EL (cell line): ENCODE results near the gene MOB4.
A peak's percentile ranks its signal among the peaks of the same experiment; 100 is the strongest.
"Not testable (repeated sequence)": the region's sequence is repeated elsewhere in the genome, so short reads cannot be mapped to it uniquely, and the experiment has no call there.

ENCODE experiments used
- DNase-seq: peaks from one replicate; pipeline ENCODE4 v3.0.0-alpha.2; 2016

The MOB4 gene

DNA sequence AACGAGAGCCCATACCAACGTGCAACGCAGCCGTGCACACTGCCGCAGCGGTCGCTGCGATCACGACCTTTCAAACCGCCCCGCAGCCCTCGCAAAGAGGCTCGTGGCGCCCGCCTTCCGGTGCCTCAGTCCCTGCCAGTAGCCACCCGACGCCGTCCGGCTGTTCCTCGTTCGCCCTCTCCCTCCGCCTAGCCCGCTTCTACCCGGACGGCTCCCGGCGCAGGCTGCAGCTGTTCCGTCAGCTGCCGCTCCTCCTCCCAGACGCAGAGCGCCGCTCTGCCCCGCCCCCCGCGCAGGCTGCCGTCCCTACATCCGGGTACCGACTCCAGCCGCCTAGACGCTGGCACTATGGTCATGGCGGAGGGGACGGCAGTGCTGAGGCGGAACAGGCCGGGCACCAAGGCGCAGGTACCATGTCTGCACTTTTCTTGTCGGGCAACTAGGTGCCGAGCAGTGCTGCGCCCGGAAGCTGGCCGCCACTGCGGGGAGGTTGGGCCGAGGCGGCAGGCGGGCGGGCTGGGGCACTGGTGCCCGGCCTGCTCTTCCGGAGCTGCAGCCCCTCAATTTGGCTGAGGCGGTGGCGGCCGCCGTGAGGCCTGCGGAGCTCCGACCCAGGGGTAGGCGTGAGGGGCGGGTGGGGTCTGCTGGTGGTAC lies at the start of gene MOB4:
MOB4 (plus strand) TSS at position 328 of the 654 bp plus-strand sequence; CDS start at position 349, 21 bp downstream.
- peak; percentile 94 for DNase-seq

DNA sequence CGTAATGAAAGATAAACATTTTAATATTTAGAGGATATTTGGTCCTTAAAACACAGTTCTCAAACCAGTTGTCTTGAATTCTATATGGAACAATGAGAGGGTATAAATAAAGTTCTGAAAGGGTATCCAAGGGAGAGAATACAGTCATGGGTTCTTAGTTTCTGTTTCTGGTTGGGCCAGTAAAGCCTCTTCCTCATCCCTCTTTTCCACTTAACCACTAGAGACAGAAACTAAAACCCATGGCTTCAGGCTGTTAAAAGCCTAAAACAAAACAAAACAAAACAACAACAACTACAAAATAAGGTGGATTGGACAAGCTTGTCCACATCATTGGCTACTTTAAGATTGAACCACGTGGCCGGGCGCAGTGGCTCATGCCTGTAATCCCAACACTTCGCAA lies 43.7 kb upstream of the MOB4 start:
- no peak for DNase-seq

GRCh38 chr2:197477797-197478196 lies 38.1 kb upstream of the MOB4 start:
- no peak for DNase-seq

DNA sequence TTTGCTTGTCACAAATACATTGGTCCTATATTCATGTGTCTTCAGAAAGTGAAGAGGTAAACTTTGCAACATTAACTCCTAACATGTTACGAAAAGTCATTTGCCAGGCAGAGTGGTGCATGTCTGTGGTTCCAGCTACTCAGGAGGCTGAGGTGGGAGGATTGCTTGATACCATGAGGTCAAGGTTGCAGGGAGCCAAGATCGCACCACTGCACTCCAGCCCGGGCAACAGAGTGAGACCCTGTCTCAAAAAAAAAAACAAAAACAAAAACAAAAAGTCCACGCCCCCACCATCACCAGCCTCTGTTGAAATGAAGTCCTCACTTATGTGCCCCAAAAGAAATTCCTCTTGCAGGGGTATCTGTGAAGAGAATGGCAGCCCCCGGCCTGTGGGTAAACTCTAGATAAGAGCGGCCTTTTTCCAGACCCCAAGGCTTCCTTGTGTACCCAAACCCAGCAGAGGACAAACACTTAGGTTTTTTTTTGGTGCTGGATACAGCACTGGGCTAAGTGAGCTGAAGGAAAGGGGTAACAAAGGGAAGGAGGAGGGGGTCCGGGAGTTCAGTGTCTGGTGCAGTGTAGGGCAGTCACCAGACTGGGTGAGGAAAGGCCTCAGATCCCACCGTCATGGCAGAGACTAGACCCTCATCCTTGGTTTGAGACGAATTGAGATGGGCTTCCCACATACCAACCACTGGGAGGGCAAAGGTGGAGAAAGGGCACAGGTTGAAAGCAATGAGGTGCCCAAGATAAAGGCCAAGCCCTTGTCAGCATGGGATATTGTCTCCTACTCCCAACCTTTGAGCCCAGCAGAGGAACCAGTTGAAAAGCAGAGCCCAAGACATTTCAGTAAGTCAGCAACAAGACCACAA lies 35.5 kb upstream of the MOB4 start:
- DNase-seq = no peak

DNA sequence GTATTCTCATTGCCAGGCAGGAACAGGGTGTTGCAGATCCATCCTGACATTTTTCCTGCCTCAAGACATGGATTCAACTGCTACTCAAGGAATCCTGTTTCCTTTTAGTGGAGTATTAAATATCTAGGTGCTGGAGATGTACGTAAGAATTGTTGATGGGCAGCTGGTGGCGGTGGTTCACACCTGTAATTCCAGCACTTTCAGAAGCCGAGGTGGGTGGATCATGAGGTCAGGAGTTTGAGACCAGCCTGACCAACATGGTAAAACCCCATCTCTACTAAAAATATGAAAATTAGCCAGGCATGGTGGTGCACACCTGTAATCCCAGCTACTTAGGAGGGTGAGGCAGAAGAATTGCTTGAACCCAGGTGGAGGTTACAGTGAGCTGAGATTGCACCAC lies 31.6 kb upstream of the MOB4 start:
- DNase-seq = not testable (repeated sequence)

GRCh38 chr2:197486175-197486574 lies 29.7 kb upstream of the MOB4 start:
- DNase-seq = no peak

GRCh38 chr2:197487385-197487784 lies 28.5 kb upstream of the MOB4 start:
- no peak for DNase-seq

GRCh38 chr2:197495433-197496134 lies 20.3 kb upstream of the MOB4 start:
- DNase-seq = no peak

GRCh38 chr2:197496695-197497094 lies 19.2 kb upstream of the MOB4 start:
- DNase-seq = no peak

DNA sequence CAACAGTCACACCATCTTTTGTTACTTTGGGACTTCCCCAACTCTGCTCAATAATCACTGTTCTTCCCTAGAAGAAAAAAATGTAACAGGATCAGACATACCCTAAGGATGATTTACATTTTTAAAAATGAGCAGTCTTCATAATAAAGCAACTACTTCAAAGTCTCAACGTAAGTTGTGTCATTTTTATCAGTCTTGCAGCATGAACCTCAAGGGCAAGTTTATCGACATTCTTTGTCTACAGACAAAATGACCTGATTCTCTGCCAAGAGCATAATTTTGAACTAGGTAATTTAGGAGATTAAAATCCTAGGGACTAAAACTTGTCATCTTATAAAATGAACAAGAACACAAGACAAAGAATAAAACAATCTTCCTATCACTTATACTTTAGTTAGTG lies 18.5 kb upstream of the MOB4 start:
- DNase-seq = no peak

DNA sequence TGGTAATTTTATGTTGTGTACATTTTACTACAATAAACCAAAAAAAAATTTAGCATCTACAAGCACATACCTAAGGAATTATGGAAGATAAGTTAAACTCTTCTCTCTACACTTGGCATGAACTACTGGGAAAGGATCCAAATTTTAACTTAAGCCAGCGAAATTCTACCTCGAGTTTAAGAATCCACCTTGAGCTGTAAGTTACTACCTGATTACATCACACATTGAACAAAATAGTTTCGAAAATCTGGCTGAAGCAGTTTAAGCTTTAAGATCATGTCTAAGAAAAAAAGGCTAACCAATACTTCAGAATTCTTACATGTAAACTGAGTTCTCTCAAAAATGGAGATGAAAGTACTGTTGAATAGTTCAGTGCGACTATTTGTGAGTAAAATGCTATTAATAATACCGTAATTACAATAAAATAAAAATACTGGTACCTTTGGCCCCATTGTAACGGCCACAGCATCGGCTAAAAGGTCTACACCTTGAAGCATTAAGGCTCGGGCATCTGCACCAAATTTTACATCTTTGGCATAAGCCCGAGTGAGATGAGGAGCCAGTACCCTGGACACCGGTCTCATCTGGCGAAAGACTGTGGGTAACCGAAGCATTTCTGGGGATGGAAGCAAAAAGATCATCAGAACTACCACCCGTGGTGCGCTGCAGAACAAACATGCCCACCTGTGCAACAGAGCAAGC lies 17.5 kb upstream of the MOB4 start:
- no peak for DNase-seq

DNA sequence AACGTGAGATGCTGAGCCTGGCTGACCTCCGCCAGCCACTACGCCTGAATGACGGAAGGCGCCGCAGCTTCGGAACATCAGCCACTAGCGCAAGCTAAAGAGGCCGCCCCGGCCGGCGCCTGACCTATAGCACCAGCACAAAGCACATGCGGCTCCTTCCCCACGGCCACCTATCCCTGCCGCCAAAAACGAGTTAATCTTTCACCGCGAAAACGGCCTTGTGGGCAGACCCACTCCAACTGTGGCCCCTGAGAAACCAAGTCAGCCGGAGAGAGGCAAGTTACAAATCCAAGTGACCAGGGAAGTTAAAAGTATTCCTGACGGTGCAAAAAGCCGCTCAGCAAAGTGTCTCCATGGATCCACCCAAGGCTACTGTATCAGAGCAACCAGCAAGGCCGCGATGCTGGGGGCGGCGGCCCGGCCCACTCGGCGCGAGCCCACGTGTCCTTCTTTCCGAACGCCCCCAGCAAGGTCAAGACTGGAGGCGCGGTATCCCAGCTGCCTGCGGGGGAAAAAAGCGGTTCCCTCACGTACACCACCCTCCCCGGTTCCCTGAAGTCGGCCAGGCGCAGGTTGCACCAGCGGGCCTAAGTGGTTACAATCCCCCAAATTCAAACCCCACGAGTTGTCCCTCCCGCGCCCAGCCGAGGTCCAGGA lies 16.8 kb upstream of the MOB4 start:
- DNase-seq = peak; percentile 52

GRCh38 chr2:197499594-197500502 lies 16.0 kb upstream of the MOB4 start, which contains the start of the genes HSPD1 and HSPE1:
HSPD1 (minus strand) TSS chr2:197499840; CDS start chr2:197498848, 992 bp downstream.
HSPE1 (plus strand) TSS chr2:197500379; CDS start chr2:197500437, 58 bp downstream.
- DNase-seq = peak; percentile 99

DNA sequence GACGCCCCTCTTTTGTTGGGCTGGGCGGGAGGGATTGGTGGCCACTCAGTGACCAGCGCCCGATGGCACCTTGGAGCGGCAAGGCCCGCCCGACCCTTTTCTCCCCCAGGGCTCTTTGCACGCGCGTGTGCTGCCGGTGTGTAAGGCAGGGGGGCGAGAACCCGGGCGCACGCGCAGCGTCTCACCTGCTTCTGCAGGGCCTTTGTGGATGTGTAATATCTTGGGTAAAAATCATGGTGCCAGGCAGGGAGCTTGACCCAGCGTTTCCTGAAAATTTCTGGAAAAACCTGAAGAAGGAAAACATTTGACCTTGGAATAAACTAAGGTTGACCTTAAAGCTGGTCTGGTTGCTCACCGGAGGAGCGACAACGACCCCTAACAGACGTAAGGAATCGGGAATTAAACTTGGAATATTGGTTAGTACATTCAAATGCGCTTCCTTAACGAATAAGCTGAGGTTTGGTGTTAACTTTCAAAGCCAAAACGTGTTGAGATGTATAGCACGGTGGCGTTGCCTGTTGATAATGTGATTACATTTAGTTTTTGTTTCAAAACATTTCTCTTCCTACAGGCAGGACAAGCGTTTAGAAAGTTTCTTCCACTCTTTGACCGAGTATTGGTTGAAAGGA lies 15.2 kb upstream of the MOB4 start:
- no peak for DNase-seq

DNA sequence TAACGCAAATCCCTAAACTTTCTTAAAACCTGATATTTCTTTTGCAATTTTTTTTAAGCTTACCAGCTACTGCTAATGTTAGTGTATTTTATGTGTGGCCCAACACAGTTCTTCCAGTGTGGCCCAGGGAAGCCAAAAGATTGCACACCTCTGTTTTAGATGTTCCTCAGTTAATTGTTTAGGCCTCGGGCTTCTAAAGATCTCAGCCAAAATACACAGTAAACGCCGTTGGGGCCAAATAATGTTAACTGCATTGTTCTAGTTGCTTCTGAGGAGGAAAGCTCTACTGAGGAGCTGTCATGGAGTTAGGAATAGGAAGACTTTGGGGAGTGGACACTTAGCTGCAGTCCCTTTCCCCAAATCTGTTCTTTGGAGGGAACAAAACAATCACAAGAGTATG lies 13.7 kb upstream of the MOB4 start:
- no peak for DNase-seq

DNA sequence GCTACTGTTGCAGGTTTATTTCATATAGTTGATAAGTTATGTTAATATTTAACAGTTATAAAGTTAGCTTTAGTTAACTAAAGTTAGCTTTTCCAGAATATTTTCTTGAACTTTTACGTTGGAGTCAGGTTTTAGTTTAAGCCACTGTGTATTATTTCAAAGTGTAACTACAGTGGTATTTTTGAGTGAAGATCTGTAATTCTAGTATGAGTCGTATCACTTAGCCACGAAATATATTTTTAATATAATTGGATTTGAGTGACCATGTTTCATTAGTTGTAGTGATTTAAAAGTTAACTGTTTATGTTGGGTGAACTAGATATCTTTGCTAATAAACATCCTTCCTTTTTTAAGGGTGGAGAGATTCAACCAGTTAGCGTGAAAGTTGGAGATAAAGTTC lies 13.2 kb upstream of the MOB4 start:
- no peak for DNase-seq

DNA sequence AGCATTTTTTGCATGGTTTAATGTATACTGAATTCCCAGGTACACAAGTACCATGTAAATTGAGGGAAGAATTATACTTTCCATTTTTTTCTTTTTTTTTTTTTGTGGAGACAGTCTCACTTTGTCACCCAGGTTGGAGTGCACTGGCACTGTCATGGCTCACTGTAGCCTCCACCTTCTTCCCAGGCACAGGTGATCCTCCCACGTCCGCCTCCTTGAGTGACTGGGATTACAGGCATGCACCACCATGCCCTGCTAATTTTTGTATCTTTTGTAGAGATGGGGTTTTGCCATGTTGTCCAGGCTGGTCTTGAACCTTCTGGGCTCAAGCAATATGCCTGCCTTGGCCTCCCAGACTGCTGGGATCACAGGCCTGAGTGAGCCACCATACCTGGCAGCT lies 11.9 kb upstream of the MOB4 start:
- DNase-seq = no peak

DNA sequence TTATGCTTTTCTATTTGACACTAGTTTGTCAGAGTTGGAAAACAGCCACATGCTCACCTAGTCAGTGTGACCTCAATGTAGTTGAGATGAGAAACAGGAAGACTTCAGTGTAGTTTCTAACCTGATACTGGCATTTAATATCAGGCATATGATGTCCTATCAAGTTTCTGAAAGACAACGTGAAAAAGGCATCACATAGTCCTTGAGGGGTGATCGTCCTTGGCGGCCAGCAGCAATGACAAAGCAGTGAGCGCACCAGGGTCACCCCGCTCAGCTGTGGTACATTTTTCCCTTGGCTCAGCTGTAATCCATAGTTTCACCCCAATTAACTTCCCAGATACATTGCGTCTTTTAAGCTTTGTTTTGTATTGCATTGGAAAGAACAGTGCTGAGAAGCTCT lies 11.4 kb upstream of the MOB4 start:
- no peak for DNase-seq

GRCh38 chr2:197506658-197507057 lies 9.2 kb upstream of the MOB4 start:
- DNase-seq = no peak

- DNase-seq = no peak
Measured at GRCh38 chr2:197513915-197514314, 2.0 kb upstream of the MOB4 start.

GRCh38 chr2:197514754-197515153 lies 1.1 kb upstream of the MOB4 start:
- DNase-seq = peak; percentile 19
